22Rv1 (cell line): ENCODE measurements around the gene GABRE.

ENCODE experiments used
- H3K27ac ChIP-seq: fragments of 450-650 bp; 2 replicates; pipeline ENCODE4 v1.5.1; 2017
- ZFX ChIP-seq: fragments of 450-650 bp; IDR thresholded peaks from 2 replicates; pipeline ENCODE4 v1.6.1; 2017; ENCODE audit warnings: antibody characterized with exemption, borderline replicate concordance
- TF ChIP-seq, protein P1 (sequence below): fragments of 450-650 bp; IDR thresholded peaks from 2 replicates; pipeline ENCODE4 v1.5.1; 2017; ENCODE audit warnings: mild to moderate bottlenecking

GABRE gene

GRCh38 chrX:151981129-151981528, 6.7 kb upstream of the GABRE start:
- TF ChIP-seq, protein P1, sequence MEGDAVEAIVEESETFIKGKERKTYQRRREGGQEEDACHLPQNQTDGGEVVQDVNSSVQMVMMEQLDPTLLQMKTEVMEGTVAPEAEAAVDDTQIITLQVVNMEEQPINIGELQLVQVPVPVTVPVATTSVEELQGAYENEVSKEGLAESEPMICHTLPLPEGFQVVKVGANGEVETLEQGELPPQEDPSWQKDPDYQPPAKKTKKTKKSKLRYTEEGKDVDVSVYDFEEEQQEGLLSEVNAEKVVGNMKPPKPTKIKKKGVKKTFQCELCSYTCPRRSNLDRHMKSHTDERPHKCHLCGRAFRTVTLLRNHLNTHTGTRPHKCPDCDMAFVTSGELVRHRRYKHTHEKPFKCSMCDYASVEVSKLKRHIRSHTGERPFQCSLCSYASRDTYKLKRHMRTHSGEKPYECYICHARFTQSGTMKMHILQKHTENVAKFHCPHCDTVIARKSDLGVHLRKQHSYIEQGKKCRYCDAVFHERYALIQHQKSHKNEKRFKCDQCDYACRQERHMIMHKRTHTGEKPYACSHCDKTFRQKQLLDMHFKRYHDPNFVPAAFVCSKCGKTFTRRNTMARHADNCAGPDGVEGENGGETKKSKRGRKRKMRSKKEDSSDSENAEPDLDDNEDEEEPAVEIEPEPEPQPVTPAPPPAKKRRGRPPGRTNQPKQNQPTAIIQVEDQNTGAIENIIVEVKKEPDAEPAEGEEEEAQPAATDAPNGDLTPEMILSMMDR = no peak
- no peak for TF ChIP-seq ZFX
- H3K27ac ChIP-seq = no peak overlapping the region

DNA sequence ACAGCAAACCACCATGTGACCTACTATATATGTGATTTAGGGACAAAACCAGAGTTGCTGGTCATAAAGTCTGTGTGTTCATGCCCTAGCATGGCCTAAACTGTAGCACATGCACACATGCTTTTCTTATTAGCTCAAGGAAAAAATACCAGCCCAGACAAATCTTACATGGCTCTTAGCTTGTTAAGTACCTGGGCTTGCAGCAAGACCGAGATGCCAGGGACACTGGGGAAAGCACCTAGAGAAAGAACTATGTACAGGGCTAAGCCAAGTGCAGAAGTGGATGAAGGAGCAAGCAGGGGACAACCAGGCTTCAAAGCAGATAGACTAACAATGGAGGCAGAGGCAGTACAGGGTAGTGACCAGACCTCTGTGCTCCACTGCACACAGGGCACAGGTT, 3.4 kb upstream of the GABRE start:
- no peak overlapping the region for H3K27ac ChIP-seq
- TF ChIP-seq ZFX = no peak
- TF ChIP-seq, protein P1 = no peak

DNA sequence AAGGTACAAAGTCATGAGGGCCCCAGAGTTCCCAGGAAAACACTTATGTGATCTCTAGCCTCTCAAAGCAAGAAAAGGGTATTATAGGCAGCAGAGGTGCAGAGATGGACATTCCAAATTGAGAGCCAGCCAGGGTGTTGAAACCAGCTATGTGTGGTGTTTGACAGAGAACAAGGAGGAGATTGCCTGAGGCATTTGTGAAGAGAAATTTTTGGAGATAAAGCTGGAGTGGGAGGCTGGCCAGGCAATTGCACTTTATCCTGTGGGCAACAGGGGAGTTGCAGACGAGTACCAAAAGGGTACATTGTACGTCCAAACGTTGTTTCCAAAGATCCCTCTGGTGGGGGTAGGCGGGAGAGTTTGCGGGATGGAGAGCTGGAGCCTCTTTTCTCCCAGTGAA, 2.5 kb upstream of the GABRE start:
- no peak overlapping the region for H3K27ac ChIP-seq
- no peak for TF ChIP-seq ZFX
- TF ChIP-seq, protein P1 = no peak

DNA sequence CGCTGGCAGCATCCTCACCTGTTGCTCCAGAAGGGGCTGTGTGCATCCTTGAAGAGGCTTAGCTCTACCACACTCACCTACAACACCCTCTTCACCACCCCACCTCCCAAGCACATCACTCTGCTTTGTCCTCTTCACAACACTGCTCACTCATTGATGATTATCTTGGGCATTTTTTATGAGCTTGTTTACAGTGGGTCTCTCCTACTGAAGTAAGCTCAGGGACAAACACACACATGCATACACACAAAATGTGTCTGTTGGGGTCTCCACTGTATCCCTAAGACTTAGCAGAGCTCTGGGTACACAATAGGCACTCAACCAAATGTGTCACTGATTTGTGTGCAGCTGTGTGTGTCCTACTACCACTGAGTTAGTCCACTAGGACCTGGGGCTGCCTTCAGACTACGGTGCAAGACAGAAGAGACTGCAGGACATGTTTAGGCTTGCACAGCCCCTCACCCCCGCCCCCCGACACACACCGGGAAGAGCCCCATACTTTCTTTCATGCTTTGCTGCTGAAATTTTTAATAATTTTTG, 1.3 kb upstream of the GABRE start:
- H3K27ac ChIP-seq = no peak overlapping the region
- no peak for TF ChIP-seq ZFX
- TF ChIP-seq, protein P1 = no peak

DNA sequence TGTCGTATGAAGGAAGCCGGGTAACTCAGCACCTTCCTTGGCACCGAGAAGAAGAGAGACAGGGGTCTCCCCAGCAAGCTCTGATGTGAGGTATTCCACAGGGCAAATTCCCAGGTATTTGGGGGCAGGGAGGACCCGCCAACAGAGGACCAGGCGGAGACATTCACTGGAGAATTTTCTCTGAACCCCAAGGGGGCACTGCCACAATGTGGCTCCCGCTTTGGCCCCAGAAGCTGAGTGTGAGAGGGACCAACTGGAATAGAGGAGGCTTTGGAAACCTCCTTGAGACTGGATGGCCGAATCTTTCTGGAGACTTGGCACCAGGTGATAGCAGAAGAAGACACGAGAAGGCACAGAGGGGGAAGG, 735 bp upstream of the GABRE start:
- H3K27ac ChIP-seq = no peak overlapping the region
- no peak for TF ChIP-seq ZFX
- TF ChIP-seq, protein P1 = no peak

GRCh38 chrX:151973851-151974335, 583 bp downstream of the GABRE start:
- no peak for TF ChIP-seq ZFX
- TF ChIP-seq, protein P1 = no peak
- peak overlapping the region; percentile 47 for H3K27ac ChIP-seq

DNA sequence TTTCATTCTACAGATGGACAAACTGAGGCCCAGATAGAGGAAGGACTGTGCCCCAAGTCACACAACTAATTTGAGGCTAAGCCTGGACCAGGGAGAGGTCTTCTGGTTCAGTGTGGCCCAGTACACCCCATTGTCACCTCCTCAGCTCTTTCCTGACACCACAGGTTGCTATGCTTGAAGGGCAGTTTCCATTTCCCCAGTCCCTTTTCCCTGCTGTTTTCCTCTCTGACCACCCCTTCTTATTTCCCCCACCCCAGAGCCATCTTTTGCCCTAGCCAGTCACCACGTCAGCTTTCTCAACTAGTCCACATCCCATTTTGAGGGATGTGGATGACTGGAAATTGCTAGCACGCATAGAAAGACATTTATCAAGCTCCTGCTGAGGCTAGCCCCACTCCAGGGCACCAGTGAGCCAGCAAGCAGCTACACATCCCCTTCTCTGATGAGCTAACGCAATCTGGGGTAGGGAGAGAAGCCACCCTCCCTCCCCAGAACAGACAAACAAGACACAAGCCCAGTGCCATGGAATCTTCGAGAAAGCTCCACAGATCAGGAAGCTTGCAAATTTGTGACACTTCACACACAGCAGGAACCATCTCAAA, 1.3 kb downstream of the GABRE start:
- H3K27ac ChIP-seq = peak overlapping the region; percentile 47
- TF ChIP-seq, protein P1 = no peak
- TF ChIP-seq ZFX = no peak
